Measurements from ENCODE around the gene ERN1. TPM values are rescaled to one million over a fixed set of nuclear protein-coding genes. Genes with fewer than 3 reads are reported as not detected.

Gene ERN1
- total and polyA plus RNA-seq, 2 donors from 2014 or later, result 2.8 to 37.0 TPM

GRCh38 chr17:64040206-64040605 lies 89.7 kb downstream of the ERN1 start:
- H3K36me3 ChIP-seq (ENCODE audit: control insufficient read depth in 2 of 3, insufficient read depth in 3 of 3, low read length in 3 of 3), result peaks cover 0 to 11% (median 11%) of the 10 kb centered on the region in 3 donors

GRCh38 chr17:64039106-64039400 lies 90.9 kb downstream of the ERN1 start:
- no peak for DNase-seq
- intact Hi-C loops (cut with DNase I), result no loop called here
- TF ChIP-seq, protein P1, sequence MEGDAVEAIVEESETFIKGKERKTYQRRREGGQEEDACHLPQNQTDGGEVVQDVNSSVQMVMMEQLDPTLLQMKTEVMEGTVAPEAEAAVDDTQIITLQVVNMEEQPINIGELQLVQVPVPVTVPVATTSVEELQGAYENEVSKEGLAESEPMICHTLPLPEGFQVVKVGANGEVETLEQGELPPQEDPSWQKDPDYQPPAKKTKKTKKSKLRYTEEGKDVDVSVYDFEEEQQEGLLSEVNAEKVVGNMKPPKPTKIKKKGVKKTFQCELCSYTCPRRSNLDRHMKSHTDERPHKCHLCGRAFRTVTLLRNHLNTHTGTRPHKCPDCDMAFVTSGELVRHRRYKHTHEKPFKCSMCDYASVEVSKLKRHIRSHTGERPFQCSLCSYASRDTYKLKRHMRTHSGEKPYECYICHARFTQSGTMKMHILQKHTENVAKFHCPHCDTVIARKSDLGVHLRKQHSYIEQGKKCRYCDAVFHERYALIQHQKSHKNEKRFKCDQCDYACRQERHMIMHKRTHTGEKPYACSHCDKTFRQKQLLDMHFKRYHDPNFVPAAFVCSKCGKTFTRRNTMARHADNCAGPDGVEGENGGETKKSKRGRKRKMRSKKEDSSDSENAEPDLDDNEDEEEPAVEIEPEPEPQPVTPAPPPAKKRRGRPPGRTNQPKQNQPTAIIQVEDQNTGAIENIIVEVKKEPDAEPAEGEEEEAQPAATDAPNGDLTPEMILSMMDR (IDR thresholded peaks at IDR 0.05; ENCODE audit: borderline replicate concordance, extremely low read depth, insufficient read depth), result no peak
- Histone ChIP-seq H3K4me1 (ENCODE audit: control insufficient read depth in 2 of 3, insufficient read depth in 2 of 3, low read depth in 1 of 3, low read length in 3 of 3) (no peaks in the 10 kb centered on the region), H3K36me3 (ENCODE audit: control insufficient read depth in 2 of 3, insufficient read depth in 3 of 3, low read length in 3 of 3) (peaks cover 0 to 2% (median 0%) of the 10 kb centered on the region in 3 donors), H3K4me3 (ENCODE audit: low read length in 3 of 3) (no peak overlapping the region), H3K9ac (ENCODE audit: low read length in 3 of 3) (no peak overlapping the region), H3K9me3 (ENCODE audit: control insufficient read depth in 2 of 3, insufficient read depth in 1 of 3, low read length in 3 of 3) (no peaks in the 10 kb centered on the region), H3K27ac (ENCODE audit: low read depth in 2 of 2, low read length in 2 of 2) (no peak overlapping the region), H3K27me3 (ENCODE audit: control insufficient read depth, insufficient read depth, low read length) (no peaks in the 10 kb centered on the region)
- no peak for FAIRE-seq

More at GRCh38 chr17:64040206-64040605, 89.7 kb downstream of the ERN1 start:
- DNase-seq, result no peak
- H3K27ac ChIP-seq (ENCODE audit: low read depth in 2 of 2, low read length in 2 of 2), result no peak overlapping the region
- H3K9me3 ChIP-seq (ENCODE audit: control insufficient read depth in 2 of 3, insufficient read depth in 1 of 3, low read length in 3 of 3), result no peaks in the 10 kb centered on the region
- no peak overlapping the region for H3K4me3 ChIP-seq (ENCODE audit: low read length in 3 of 3)
- TF ChIP-seq, protein P1 (IDR thresholded peaks at IDR 0.05; ENCODE audit: borderline replicate concordance, extremely low read depth, insufficient read depth), result no peak
- intact Hi-C loops (cut with DNase I), result no loop called here
- H3K4me1 ChIP-seq (ENCODE audit: control insufficient read depth in 2 of 3, insufficient read depth in 2 of 3, low read depth in 1 of 3, low read length in 3 of 3), result no peaks in the 10 kb centered on the region
- H3K9ac ChIP-seq (ENCODE audit: low read length in 3 of 3), result no peak overlapping the region
- no peak for FAIRE-seq
- no peaks in the 10 kb centered on the region for H3K27me3 ChIP-seq (ENCODE audit: control insufficient read depth, insufficient read depth, low read length)

DNA sequence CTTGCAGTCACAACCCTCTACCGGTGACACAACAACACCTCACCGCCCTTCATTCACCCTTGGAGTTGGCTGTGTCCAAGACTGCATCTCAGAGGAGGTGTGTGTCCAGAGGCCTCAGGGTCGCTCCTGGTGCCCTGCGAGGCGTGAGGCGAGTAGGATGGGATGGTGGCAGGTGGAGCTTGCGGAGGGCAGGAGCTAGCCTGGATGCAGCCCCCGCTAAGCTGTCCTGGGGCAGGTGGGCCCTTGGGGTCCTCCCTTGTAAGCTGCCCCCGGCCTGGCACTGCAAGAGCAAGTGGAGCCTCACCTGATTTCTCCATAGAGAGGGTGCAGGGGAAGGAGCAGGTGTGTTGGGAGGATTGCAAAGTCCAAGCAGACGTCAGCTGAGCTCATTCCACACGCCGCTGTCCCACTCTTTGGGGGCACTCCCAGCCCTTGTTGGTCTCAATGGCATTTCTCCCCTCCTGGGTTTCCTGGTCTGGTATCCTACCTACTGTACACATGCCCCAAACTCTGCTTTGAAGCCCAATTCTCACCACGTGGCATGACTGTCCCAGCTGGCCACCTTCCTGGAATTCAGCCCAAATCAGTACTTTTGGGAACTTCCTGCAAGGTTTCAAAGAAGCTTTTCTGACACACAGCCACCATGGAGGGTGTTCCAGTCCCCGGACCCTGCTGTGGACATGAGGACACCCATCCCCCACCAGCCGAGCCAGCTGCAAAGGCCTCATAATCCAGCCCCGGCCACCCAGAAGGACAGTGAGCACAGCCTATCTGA lies 91.4 kb downstream of the ERN1 start:
- DNase-seq, result no peak
- no peaks in the 10 kb centered on the region for H3K36me3 ChIP-seq (ENCODE audit: control insufficient read depth in 2 of 3, insufficient read depth in 3 of 3, low read length in 3 of 3)
- no peaks in the 10 kb centered on the region for H3K4me1 ChIP-seq (ENCODE audit: control insufficient read depth in 2 of 3, insufficient read depth in 2 of 3, low read depth in 1 of 3, low read length in 3 of 3)
- TF ChIP-seq, protein P1 (IDR thresholded peaks at IDR 0.05; ENCODE audit: borderline replicate concordance, extremely low read depth, insufficient read depth), result no peak
- H3K9me3 ChIP-seq (ENCODE audit: control insufficient read depth in 2 of 3, insufficient read depth in 1 of 3, low read length in 3 of 3), result no peaks in the 10 kb centered on the region
- no peak overlapping the region for H3K9ac ChIP-seq (ENCODE audit: low read length in 3 of 3)
- H3K27me3 ChIP-seq (ENCODE audit: control insufficient read depth, insufficient read depth, low read length), result no peaks in the 10 kb centered on the region
- FAIRE-seq, result no peak
- intact Hi-C loops (cut with DNase I), result no loop called here
- H3K27ac ChIP-seq (ENCODE audit: low read depth in 2 of 2, low read length in 2 of 2), result no peak overlapping the region
- no peak overlapping the region for H3K4me3 ChIP-seq (ENCODE audit: low read length in 3 of 3)
